Endothelial cell of umbilical vein (primary cell): ENCODE data around the gene RNF144B. TPM values are rescaled to one million over a fixed set of nuclear protein-coding genes. Genes with fewer than 3 reads are reported as not detected.

ENCODE experiments used
- BruUV-seq: library from RNA; stranded (reverse); fragments of 400-500 nt; replicated peaks from 2 replicates; lab custom pipeline; 2021; lab: Mats Ljungman, UMichigan
- CTCF ChIA-PET: fragments of 300-600, 350-600 bp; sonication (Branson Sonifier 250); formaldehyde crosslinking; loops from one replicate; lab custom pipeline; 2021; ENCODE audit warnings: antibody characterized with exemption, inconsistent platforms; lab: Charles Lee
- POLR2A ChIA-PET: fragments of 300-600, 350-600 bp; sonication (Branson Sonifier 250); formaldehyde crosslinking; loops from one replicate; lab custom pipeline; 2021; ENCODE audit warnings: antibody characterized with exemption, inconsistent platforms; lab: Charles Lee
- DNase-seq: peaks from one replicate; pipeline ENCODE4 v3.0.0-alpha.2; 2011; ENCODE audit warnings: low read depth, low spot score
- FAIRE-seq: peaks from 2 replicates; lab custom pipeline; 2011; peaks lifted over from hg19 to GRCh38; lab: Jason Lieb, UNC
- H2AFZ ChIP-seq: 2 replicates; pipeline ENCODE4 v1.6.0; 2012; ENCODE audit warnings: low read depth, low read length, control low read depth, inconsistent platforms
- H3K27ac ChIP-seq: 2 replicates; pipeline ENCODE4 v1.5.1; 2011; ENCODE audit warnings: low read depth, mild to moderate bottlenecking, control low read depth, low read length, moderate library complexity; ENCODE audit not compliant: insufficient read depth
- H3K27me3 ChIP-seq, 2 experiments: 2 replicates each; pipeline versions ENCODE4 v1.6.0 to v1.6.1; 2011; ENCODE audit warnings: low read length in 2 of 2, mixed read lengths in 1 of 2; ENCODE audit not compliant: control insufficient read depth in 2 of 2, insufficient read depth in 2 of 2
- H3K36me3 ChIP-seq, 2 experiments: 2 replicates in 1 of 2; 3 replicates in 1 of 2; pipeline ENCODE4 v1.5.1; 2011; ENCODE audit warnings: low read length in 2 of 2, mild to moderate bottlenecking in 1 of 2, moderate library complexity in 1 of 2; ENCODE audit not compliant: control insufficient read depth in 2 of 2, insufficient read depth in 2 of 2; ENCODE audit errors: extremely low read depth in 1 of 2
- H3K4me1 ChIP-seq: 3 replicates; pipeline ENCODE4 v1.5.1; 2011; ENCODE audit warnings: mild to moderate bottlenecking, low read length; ENCODE audit not compliant: control insufficient read depth, insufficient read depth; ENCODE audit errors: extremely low read depth
- H3K4me2 ChIP-seq: 2 replicates; pipeline ENCODE4 v1.6.1; 2011; ENCODE audit warnings: low read length, control low read depth, mixed read lengths; ENCODE audit not compliant: insufficient read depth
- H3K4me3 ChIP-seq, 3 experiments: fragments of 200-600 bp in 1 of 3; sonication (generic), shearing (Covaris generic) in 1 of 3; replicated peaks in 1 of 3; 2 replicates each; pipeline ENCODE4 v1.5.1; 2011 to 2016; ENCODE audit warnings: control low read depth in 3 of 3, low read length in 3 of 3, mild to moderate bottlenecking in 2 of 3, inconsistent platforms in 1 of 3, low read depth in 1 of 3, moderate library complexity in 1 of 3; ENCODE audit not compliant: insufficient read depth in 1 of 3
- H3K79me2 ChIP-seq: 2 replicates; pipeline ENCODE4 v1.6.0; 2012; ENCODE audit warnings: low read length, inconsistent platforms; ENCODE audit not compliant: control insufficient read depth, insufficient read depth
- H3K9ac ChIP-seq: replicated peaks from 2 replicates; pipeline ENCODE3; 2011; ENCODE audit warnings: low read length, control low read depth; ENCODE audit not compliant: insufficient read depth; ENCODE audit errors: extremely low read depth
- H3K9me1 ChIP-seq: replicated peaks from 3 replicates; pipeline ENCODE4 v1.6.0; 2011; ENCODE audit warnings: mild to moderate bottlenecking, low read length; ENCODE audit not compliant: control insufficient read depth, insufficient read depth; ENCODE audit errors: extremely low read depth
- H3K9me3 ChIP-seq: replicated peaks from 2 replicates; pipeline ENCODE4 v1.5.1; 2012; ENCODE audit warnings: low read length, inconsistent platforms; ENCODE audit not compliant: control insufficient read depth, insufficient read depth
- H4K20me1 ChIP-seq: replicated peaks from 2 replicates; pipeline ENCODE3; 2011; ENCODE audit warnings: mild to moderate bottlenecking, low read length; ENCODE audit not compliant: control insufficient read depth, insufficient read depth; ENCODE audit errors: extremely low read depth
- EZH2 ChIP-seq: IDR thresholded peaks from 2 replicates; pipeline ENCODE4 v1.6.1; 2012; ENCODE audit warnings: borderline replicate concordance, low read depth, mild to moderate bottlenecking, moderate library complexity, low read length, inconsistent platforms; ENCODE audit not compliant: severe bottlenecking
- FOS ChIP-seq: IDR thresholded peaks from 2 replicates; pipeline ENCODE4 v1.6.1; 2011; ENCODE audit warnings: mild to moderate bottlenecking, low read length, moderate library complexity, borderline replicate concordance; ENCODE audit not compliant: insufficient read depth
- GATA2 ChIP-seq: IDR thresholded peaks from 2 replicates; pipeline ENCODE4 v1.7.0; 2011; ENCODE audit warnings: low read depth, mild to moderate bottlenecking, moderate library complexity, mixed read lengths, low read length; ENCODE audit not compliant: insufficient read length, insufficient read depth
- JUN ChIP-seq: IDR thresholded peaks from 2 replicates; pipeline ENCODE4 v1.6.1; 2011; ENCODE audit warnings: borderline replicate concordance, low read depth; ENCODE audit not compliant: insufficient read length, insufficient read depth
- MYC ChIP-seq: IDR thresholded peaks from one replicate; pipeline ENCODE4 v1.6.1; 2011; ENCODE audit warnings: mild to moderate bottlenecking, low read depth, low read length
- POLR2A ChIP-seq: IDR thresholded peaks from 2 replicates; pipeline ENCODE4 v1.6.1; 2012; ENCODE audit warnings: low read depth, mild to moderate bottlenecking, control low read depth, low read length
- POLR2AphosphoS5 ChIP-seq: IDR thresholded peaks from 2 replicates; pipeline ENCODE4 v1.6.1; 2012; ENCODE audit warnings: low read depth, mild to moderate bottlenecking, control low read depth, low read length, moderate library complexity; ENCODE audit not compliant: insufficient read depth
- dilution Hi-C: fragments of 300-500 bp; cut with MboI; formaldehyde crosslinking; loops from one replicate; pipeline ENCODE4 v1.15.0; 2019; ENCODE audit warnings: low sequenced_read_pairs; ENCODE audit not compliant: extremely low pct_ligation_motif_present
- intact Hi-C: fragments of 100-400 bp; cut with micrococcal nuclease; formaldehyde crosslinking; loops from one replicate; pipeline ENCODE4 v1.10.0; 2022
- polyA plus RNA-seq, 4 experiments: library from polyadenylated mRNA; depleted of rRNA in 3 of 4; stranded (reverse) in 3 of 4; unstranded in 1 of 4; fragments of >200 nt; gene quantifications; 2 replicates each; pipeline versions ENCODE4 v1.2.1 to v1.2.3, GENCODE V29; 2011 to 2012; ENCODE audit warnings: missing spikeins in 1 of 4
- total RNA-seq: library from RNA; stranded (reverse); gene quantifications from 2 replicates; pipeline ENCODE4 v1.2.3, GENCODE V29; 2021
- TF ChIP-seq, protein P1 (sequence below), 2 donors: IDR thresholded peaks; 1 replicate in 1 of 2; 2 replicates in 1 of 2; pipeline ENCODE4 v1.5.1; 2011; ENCODE audit warnings: low read length in 2 of 2, mild to moderate bottlenecking in 2 of 2, moderate library complexity in 2 of 2, control low read depth in 1 of 2, inconsistent platforms in 1 of 2, low read depth in 1 of 2; ENCODE audit not compliant: insufficient read depth in 1 of 2; ENCODE audit errors: extremely low read depth in 1 of 2
- TF ChIP-seq, protein P2 (sequence below): IDR thresholded peaks from 2 replicates; pipeline ENCODE4 v1.6.1; 2011; ENCODE audit not compliant: insufficient read depth, insufficient read length

Gene RNF144B
- total and polyA plus RNA-seq, 2 donors (not counting 3 experiments of a cell fraction or from before 2014, with no cell fraction given): 18.1 to 97.3 TPM

DNA sequence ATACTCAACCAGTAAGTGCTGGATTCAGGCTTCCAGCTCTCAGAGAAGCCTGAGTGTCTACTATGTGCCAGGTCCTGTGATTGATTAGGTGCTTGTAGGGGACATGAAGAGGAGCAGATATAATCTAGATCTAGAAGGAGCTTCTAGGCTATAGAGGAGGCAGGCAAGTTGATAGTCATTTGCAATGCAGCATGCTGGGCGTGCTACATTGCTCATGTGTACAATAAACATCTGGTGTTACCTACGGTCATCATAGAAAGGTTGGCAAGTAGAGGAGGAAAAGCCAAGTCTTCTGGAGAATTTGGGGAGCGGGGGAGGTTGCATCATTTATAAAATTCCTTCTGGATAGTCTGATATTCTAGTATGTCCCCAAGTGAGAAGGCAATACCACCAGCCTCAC lies 33.2 kb downstream of the RNF144B start:
- peaks cover 0 to 8% of the 10 kb centered on the region in 2 experiments for H3K36me3 ChIP-seq
- intact Hi-C loops: no loop called here

More for the DNA sequence above, 33.2 kb downstream of the RNF144B start:
- Histone ChIP-seq H3K9me3 (no peaks in the 10 kb centered on the region), H3K4me3 (no peak overlapping the region), H3K9me1 (no peaks in the 10 kb centered on the region), H4K20me1 (peaks cover 5% of the 10 kb centered on the region), H3K27me3 (no peaks in the 10 kb centered on the region), H3K79me2 (peaks cover 93% of the 10 kb centered on the region), H3K9ac (no peak overlapping the region), H3K4me1 (no peaks in the 10 kb centered on the region), H2AFZ (no peak overlapping the region), H3K4me2 (no peak overlapping the region), H3K27ac (no peak overlapping the region)
- dilution Hi-C loops: no loop called here
- ChIA-PET POLR2A (no interaction called here), CTCF (no interaction called here)
- TF ChIP-seq, protein P1, sequence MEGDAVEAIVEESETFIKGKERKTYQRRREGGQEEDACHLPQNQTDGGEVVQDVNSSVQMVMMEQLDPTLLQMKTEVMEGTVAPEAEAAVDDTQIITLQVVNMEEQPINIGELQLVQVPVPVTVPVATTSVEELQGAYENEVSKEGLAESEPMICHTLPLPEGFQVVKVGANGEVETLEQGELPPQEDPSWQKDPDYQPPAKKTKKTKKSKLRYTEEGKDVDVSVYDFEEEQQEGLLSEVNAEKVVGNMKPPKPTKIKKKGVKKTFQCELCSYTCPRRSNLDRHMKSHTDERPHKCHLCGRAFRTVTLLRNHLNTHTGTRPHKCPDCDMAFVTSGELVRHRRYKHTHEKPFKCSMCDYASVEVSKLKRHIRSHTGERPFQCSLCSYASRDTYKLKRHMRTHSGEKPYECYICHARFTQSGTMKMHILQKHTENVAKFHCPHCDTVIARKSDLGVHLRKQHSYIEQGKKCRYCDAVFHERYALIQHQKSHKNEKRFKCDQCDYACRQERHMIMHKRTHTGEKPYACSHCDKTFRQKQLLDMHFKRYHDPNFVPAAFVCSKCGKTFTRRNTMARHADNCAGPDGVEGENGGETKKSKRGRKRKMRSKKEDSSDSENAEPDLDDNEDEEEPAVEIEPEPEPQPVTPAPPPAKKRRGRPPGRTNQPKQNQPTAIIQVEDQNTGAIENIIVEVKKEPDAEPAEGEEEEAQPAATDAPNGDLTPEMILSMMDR (IDR thresholded peaks at IDR 0.05; ENCODE audit: extremely low read depth in 1 of 2, insufficient read depth in 1 of 2, low read depth in 1 of 2, low read length in 2 of 2): no peak
- TF ChIP-seq FOS (no peak), POLR2A (no peak), JUN (no peak), MYC (no peak), POLR2AphosphoS5 (no peak), GATA2 (no peak), EZH2 (no peak)
- TF ChIP-seq, protein P2, sequence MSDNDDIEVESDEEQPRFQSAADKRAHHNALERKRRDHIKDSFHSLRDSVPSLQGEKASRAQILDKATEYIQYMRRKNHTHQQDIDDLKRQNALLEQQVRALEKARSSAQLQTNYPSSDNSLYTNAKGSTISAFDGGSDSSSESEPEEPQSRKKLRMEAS: no peak
- DNase-seq (no peak), FAIRE-seq (no peak)
- BruUV-seq: no TSS peak
